Measurements from ENCODE around the gene NTNG1.

Gene NTNG1

DNA sequence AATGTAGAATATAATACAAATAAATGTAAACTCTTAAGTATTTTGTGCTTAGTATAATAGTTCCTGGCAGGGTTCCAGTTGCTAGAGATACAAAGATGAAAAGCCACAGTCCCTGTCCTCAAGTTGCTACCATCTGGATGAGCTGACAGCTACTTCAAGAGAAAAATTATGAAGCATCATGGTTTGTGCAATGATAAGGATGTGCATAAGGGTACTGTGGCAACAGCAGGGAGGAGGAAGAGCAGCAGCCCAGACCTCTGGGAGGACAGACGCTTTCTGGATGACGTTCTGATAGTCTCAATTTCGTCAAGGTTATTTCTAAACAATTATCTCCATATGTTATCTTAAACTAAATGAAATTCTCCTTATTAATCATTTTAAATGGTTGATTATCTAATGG, 198.9 kb downstream of the NTNG1 start:
- no peaks in the 10 kb centered on the region for H3K79me2 ChIP-seq
- no peaks in the 10 kb centered on the region for H3K4me1 ChIP-seq
- no peak overlapping the region for H3K9ac ChIP-seq
- no peak overlapping the region for H2AFZ ChIP-seq
- no peaks in the 10 kb centered on the region for H3K27me3 ChIP-seq (ENCODE audit: control insufficient read depth, insufficient read depth, low read length)
- no peak overlapping the region for H3K4me3 ChIP-seq (ENCODE audit: low read depth, low read length)
- H3K27ac ChIP-seq, result no peak overlapping the region
- H3K4me2 ChIP-seq (ENCODE audit: low read length), result no peak overlapping the region
- TF ChIP-seq, protein P1, sequence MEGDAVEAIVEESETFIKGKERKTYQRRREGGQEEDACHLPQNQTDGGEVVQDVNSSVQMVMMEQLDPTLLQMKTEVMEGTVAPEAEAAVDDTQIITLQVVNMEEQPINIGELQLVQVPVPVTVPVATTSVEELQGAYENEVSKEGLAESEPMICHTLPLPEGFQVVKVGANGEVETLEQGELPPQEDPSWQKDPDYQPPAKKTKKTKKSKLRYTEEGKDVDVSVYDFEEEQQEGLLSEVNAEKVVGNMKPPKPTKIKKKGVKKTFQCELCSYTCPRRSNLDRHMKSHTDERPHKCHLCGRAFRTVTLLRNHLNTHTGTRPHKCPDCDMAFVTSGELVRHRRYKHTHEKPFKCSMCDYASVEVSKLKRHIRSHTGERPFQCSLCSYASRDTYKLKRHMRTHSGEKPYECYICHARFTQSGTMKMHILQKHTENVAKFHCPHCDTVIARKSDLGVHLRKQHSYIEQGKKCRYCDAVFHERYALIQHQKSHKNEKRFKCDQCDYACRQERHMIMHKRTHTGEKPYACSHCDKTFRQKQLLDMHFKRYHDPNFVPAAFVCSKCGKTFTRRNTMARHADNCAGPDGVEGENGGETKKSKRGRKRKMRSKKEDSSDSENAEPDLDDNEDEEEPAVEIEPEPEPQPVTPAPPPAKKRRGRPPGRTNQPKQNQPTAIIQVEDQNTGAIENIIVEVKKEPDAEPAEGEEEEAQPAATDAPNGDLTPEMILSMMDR (IDR thresholded peaks at IDR 0.05), result no peak
- no peaks in the 10 kb centered on the region for H3K9me3 ChIP-seq (ENCODE audit: control insufficient read depth, low read length)
- no peaks in the 10 kb centered on the region for H3K36me3 ChIP-seq (ENCODE audit: control insufficient read depth, insufficient read depth, low read length)

DNA sequence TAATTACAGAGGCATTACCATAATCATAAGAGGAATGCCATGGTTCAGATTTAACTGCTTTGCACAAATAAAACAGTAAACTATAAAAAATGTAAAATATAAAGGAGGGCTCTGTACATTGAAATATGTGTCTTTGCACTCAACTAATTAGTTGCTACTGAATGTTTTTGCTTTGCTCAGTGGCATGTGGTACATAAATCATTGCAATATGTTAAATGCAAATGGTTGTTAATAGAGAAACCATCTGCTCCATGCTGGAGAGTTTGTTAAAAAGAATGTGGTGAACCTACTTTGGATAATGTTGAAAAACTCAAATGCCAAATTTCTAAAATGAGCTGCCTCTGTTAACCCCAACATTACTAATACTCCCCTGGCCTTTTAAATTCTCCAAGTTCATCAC, 201.5 kb downstream of the NTNG1 start:
- H3K79me2 ChIP-seq, result no peaks in the 10 kb centered on the region
- TF ChIP-seq, protein P1 (IDR thresholded peaks at IDR 0.05), result no peak
- H3K27ac ChIP-seq, result no peak overlapping the region
- H3K27me3 ChIP-seq (ENCODE audit: control insufficient read depth, insufficient read depth, low read length), result no peaks in the 10 kb centered on the region
- H3K4me3 ChIP-seq (ENCODE audit: low read depth, low read length), result no peak overlapping the region
- H3K4me1 ChIP-seq, result no peaks in the 10 kb centered on the region
- H3K4me2 ChIP-seq (ENCODE audit: low read length), result no peak overlapping the region
- no peak overlapping the region for H2AFZ ChIP-seq
- no peaks in the 10 kb centered on the region for H3K9me3 ChIP-seq (ENCODE audit: control insufficient read depth, low read length)
- H3K9ac ChIP-seq, result no peak overlapping the region
- no peaks in the 10 kb centered on the region for H3K36me3 ChIP-seq (ENCODE audit: control insufficient read depth, insufficient read depth, low read length)

DNA sequence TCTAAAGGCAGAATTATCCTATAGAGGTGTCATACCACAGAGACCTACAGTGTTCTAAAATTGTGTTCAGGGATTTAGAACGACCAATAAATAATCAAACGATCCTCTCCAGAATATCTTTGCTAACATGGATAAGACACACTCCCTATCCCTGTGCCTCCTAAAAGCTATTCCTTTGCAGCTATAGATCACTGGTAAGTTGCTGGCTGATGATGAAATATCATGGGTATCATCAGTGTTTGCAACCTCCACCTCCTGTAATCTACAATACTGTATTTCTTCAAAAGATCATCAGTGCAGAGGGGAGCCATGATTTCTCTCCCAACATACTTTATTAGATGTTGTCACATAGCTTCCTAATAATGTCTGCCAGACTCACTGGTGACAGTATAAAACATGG, 201.9 kb downstream of the NTNG1 start:
- no peak overlapping the region for H3K27ac ChIP-seq
- no peak overlapping the region for H3K4me3 ChIP-seq (ENCODE audit: low read depth, low read length)
- no peaks in the 10 kb centered on the region for H3K36me3 ChIP-seq (ENCODE audit: control insufficient read depth, insufficient read depth, low read length)
- no peaks in the 10 kb centered on the region for H3K27me3 ChIP-seq (ENCODE audit: control insufficient read depth, insufficient read depth, low read length)
- no peaks in the 10 kb centered on the region for H3K4me1 ChIP-seq
- H2AFZ ChIP-seq, result no peak overlapping the region
- H3K9ac ChIP-seq, result no peak overlapping the region
- no peaks in the 10 kb centered on the region for H3K9me3 ChIP-seq (ENCODE audit: control insufficient read depth, low read length)
- TF ChIP-seq, protein P1 (IDR thresholded peaks at IDR 0.05), result no peak
- no peak overlapping the region for H3K4me2 ChIP-seq (ENCODE audit: low read length)
- no peaks in the 10 kb centered on the region for H3K79me2 ChIP-seq

DNA sequence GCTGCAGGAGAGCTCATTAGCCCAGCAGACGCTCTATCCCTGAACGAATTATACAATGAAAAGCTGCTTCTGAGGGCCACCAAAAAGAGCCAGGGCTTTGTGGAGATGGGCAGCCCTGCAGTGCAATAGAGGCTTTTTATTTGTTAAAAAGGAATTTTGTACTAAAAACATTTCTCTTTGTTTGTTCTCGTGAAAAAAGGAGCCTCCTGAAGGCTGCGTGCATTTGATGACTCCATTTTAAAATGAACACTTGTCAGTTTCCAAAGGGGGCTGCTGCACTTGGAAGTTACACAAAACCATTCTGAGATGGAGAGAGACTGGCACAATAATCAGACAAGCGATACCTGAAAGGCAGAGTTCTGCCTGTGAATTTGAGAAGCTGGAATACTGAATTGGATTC, 202.8 kb downstream of the NTNG1 start:
- no peaks in the 10 kb centered on the region for H3K36me3 ChIP-seq (ENCODE audit: control insufficient read depth, insufficient read depth, low read length)
- no peak overlapping the region for H3K9ac ChIP-seq
- H3K27ac ChIP-seq, result no peak overlapping the region
- H3K79me2 ChIP-seq, result no peaks in the 10 kb centered on the region
- TF ChIP-seq, protein P1 (IDR thresholded peaks at IDR 0.05), result no peak
- H3K9me3 ChIP-seq (ENCODE audit: control insufficient read depth, low read length), result no peaks in the 10 kb centered on the region
- H3K4me3 ChIP-seq (ENCODE audit: low read depth, low read length), result no peak overlapping the region
- H3K4me2 ChIP-seq (ENCODE audit: low read length), result no peak overlapping the region
- H2AFZ ChIP-seq, result no peak overlapping the region
- H3K4me1 ChIP-seq, result no peaks in the 10 kb centered on the region
- no peaks in the 10 kb centered on the region for H3K27me3 ChIP-seq (ENCODE audit: control insufficient read depth, insufficient read depth, low read length)

DNA sequence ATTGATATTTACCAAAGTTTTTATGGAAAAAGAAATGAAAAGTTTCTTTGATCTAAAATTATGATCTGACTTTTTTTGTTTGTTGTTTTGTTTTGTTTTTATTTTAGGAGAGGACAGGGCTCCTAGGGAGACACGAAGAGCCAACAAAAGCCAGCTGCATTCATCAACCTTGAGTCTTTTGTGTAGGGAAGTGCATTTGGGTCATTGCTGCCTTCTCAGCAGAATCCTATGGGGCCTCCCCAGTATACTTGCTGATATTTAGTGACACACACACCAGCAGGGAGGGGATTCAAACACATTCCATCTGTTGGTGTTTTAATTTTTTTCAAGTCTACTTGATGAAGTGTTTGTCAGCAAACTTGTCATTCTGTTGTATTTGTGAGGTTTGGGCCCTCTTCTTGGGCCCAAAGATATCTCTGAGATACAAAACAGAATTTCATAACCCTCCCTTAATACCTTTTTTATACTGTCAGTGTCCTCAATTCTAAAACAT, 203.5 kb downstream of the NTNG1 start:
- Histone ChIP-seq H3K4me2 (ENCODE audit: low read length) (no peak overlapping the region), H3K4me1 (no peaks in the 10 kb centered on the region), H3K9ac (no peak overlapping the region), H3K36me3 (ENCODE audit: control insufficient read depth, insufficient read depth, low read length) (no peaks in the 10 kb centered on the region), H3K4me3 (ENCODE audit: low read depth, low read length) (no peak overlapping the region), H3K79me2 (no peaks in the 10 kb centered on the region), H3K27me3 (ENCODE audit: control insufficient read depth, insufficient read depth, low read length) (no peaks in the 10 kb centered on the region), H2AFZ (no peak overlapping the region), H3K27ac (no peak overlapping the region), H3K9me3 (ENCODE audit: control insufficient read depth, low read length) (no peaks in the 10 kb centered on the region)
- TF ChIP-seq, protein P1 (IDR thresholded peaks at IDR 0.05), result no peak
